Measurements from ENCODE around the gene STX11.
A peak's percentile ranks its signal among the peaks of the same experiment; 100 is the strongest.

Gene STX11

DNA sequence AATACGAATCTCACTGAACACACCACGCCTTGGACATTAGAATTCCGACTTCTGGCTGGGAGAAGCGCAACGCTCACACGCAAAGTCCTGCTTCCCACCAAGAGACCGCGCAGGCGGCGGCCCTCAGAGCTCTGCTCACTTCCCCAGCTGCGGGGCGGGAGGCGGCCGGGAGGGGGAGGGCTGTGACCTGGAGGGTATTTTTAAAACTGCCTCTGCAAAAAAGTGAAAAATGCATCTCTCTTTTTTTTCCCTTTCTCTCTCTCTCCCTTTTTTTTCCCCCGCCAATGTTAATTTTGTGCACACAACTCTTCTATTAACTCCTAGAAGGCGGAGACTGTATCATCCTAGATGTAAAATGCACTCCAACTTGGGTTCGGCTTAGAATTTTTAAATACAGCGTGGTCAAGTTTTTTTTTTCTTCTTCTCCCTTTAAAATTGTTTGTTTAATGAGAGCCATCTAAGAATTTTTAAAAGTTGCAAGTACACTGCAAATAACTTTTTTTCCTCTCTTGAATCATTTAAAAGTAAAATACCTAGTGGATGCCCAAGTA lies 66.4 kb downstream of the STX11 start:
- no peak for DNase-seq

- DNase-seq, result peak; percentile 8
Measured at GRCh38 chr6:144217264-144217663, 66.9 kb downstream of the STX11 start.

DNA sequence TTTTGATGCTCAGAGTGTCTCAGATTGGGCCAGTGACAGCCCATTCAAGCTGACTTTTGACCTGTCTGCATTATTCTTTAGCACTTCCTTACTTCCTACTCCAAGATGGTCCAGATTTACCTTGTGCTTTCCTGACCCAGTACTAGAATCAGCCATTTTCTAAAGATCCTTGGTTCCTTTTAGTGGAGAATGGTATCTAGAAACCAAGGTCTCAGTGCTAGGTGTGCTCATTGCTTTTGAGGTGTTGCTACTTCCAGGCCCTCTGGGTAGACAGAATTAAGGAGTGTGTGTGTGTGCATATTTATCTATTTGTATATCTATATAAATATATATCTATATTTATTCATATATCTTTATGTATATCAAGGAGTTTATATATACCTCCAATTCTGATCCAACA lies 67.5 kb downstream of the STX11 start:
- DNase-seq, result peak; percentile 7

GRCh38 chr6:144219056-144219685 lies 68.9 kb downstream of the STX11 start:
- peak; percentile 89 for DNase-seq

GRCh38 chr6:144220031-144220790 lies 69.9 kb downstream of the STX11 start:
- no peak for DNase-seq

GRCh38 chr6:144223686-144224085 lies 73.4 kb downstream of the STX11 start:
- DNase-seq, result no peak

GRCh38 chr6:144231721-144232120 lies 81.4 kb downstream of the STX11 start:
- no peak for DNase-seq

GRCh38 chr6:144232176-144232831 lies 82.0 kb downstream of the STX11 start:
- DNase-seq, result no peak

DNA sequence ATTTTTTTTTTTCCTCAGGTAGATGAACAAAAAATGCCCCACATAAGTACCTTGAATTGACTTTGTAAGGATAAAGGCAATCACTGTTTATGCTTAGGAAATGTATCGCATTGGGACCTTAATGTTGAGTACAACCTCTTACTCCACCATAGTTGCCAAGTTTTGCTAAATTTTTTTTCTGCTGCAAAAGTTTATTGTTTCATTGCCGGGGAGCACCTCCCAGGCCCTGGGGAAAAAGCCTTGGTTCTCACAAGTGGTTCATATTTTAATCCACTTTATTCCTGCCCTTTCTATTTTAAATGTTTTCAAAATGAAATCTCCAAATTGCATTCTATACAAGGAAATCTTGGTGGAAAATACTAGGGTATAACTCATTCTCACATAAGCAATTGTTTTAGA lies 82.5 kb downstream of the STX11 start:
- no peak for DNase-seq

DNA sequence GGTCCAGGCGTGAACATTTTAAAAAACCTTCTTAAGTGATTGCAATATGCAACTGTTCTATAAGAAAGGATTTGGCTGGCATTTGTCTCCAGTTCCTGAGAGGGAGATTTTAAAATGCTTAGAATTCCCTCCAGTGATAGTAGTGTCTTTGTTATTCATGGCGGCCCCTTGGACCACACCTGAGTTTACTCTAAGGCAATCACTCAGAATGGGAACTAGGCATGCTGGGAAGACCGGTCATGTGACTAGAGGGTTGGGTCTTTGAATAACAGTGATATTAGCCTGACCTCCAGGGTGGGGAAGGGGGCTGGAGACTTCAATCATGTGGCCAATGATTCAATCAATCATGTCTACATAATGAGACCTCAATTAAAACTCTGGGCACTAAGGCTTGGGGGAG lies 84.1 kb downstream of the STX11 start:
- DNase-seq, result no peak

DNA sequence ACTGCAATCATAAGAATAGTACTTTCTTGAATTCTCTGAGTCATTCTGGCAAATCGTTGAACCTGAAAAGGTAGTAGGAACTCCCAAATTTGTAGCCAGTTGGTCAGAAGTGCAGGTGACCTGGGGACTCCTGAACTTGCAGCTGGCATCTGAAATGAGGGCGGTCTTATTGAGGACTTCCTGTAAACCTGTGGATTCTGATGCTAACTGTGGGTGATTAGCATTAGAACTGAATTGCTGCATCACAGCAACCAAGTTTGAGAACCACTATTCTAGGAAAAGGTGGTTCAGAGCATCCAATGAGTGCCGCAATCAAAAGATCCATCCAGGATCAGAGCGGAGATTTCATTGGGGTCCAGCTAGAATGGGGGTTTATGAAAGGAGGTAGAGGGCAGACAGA lies 84.6 kb downstream of the STX11 start:
- DNase-seq, result no peak
